Mucosa of descending colon (tissue), 3 donors: ENCODE results near the gene COX6A1. TPM values are rescaled to one million over a fixed set of nuclear protein-coding genes. Genes with fewer than 3 reads are reported as not detected.

Experiments used
- ATAC-seq: fragments of 200-7000 bp; cut with Tn5 transposase; one replicate; pipeline ENCODE4 v1.9.1; 2020; ENCODE audit warnings: mild to moderate bottlenecking, moderate library complexity
- DNase-seq, 3 donors: peaks; one replicate each; pipeline ENCODE4 v3.0.0-alpha.2; 2020
- H3K36me3 ChIP-seq: fragments of 200-600 bp; one replicate; pipeline ENCODE4 v1.8.0; 2021; ENCODE audit warnings: low read depth, mild to moderate bottlenecking
- H3K4me1 ChIP-seq: fragments of 200-600 bp; one replicate; pipeline ENCODE4 v1.8.0; 2021; ENCODE audit warnings: low read depth, mild to moderate bottlenecking
- H3K4me3 ChIP-seq: fragments of 200-600 bp; one replicate; pipeline ENCODE4 v1.8.0; 2021; ENCODE audit warnings: mild to moderate bottlenecking
- H3K9me3 ChIP-seq: fragments of 200-600 bp; one replicate; pipeline ENCODE4 v1.8.0; 2021; ENCODE audit warnings: mild to moderate bottlenecking
- intact Hi-C, 2 donors: fragments of 100-400 bp; cut with DNase I in 1 of 2; cut with micrococcal nuclease in 1 of 2; formaldehyde crosslinking; loops; one replicate each; pipeline versions ENCODE4 v1.11.0 to v1.11.1; 2022; cut with DNase I, micrococcal nuclease
- total RNA-seq, 3 donors: library from RNA; stranded (reverse); fragmentation: NEBNext Ultra II Directional in 2 of 3; extraction: Animal tissue kit (Norgen Biotek cat#: 25700) in 2 of 3; gene quantifications; one replicate each; pipeline versions ENCODE4 v1.2.1 to v1.2.4, GENCODE V29; 2021 to 2023
- TF ChIP-seq, protein P1 (sequence below): fragments of 200-600 bp; IDR thresholded peaks from one replicate; pipeline ENCODE4 v1.8.0; 2022; ENCODE audit warnings: antibody characterized with exemption, mild to moderate bottlenecking
- donor health status: DM: no; HTN: no; CAD: no; lungs with moderate emphysema.
- donor health status: DM: no; HTN: no; CAD: no.
- donor health status: DM: no; HTN: yes; CAD: no.

COX6A1 gene
- total RNA-seq, 3 donors from 2014 or later, result 509 to 899 (median 865) TPM

DNA sequence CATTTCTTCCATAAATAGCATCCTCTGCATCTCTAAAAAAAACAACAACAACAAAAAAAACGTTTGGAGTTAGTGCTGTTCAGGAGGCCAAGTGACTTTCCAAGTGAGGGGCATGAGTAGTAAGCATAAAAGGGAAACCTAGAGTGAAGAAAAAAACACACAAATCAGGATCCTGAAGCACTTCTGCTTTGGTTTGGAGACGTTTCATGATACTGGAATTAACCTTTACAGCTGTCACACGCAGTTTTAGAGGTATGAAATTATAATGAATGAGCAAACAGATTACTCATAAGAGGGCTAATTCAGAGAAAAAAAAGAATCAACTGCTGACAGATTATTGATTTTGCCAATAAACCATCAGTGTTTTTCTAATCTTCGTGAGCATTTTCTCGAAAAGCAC, 27.8 kb downstream of the COX6A1 start:
- intact Hi-C loops, result no loop called here
- ATAC-seq (no peak), DNase-seq (no peak)
- H3K4me1 ChIP-seq, result peaks cover 10% of the 10 kb centered on the region
- H3K36me3 ChIP-seq, result peaks cover 7% of the 10 kb centered on the region
- H3K9me3 ChIP-seq, result no peaks in the 10 kb centered on the region
- no peak overlapping the region for H3K4me3 ChIP-seq
- TF ChIP-seq, protein P1, sequence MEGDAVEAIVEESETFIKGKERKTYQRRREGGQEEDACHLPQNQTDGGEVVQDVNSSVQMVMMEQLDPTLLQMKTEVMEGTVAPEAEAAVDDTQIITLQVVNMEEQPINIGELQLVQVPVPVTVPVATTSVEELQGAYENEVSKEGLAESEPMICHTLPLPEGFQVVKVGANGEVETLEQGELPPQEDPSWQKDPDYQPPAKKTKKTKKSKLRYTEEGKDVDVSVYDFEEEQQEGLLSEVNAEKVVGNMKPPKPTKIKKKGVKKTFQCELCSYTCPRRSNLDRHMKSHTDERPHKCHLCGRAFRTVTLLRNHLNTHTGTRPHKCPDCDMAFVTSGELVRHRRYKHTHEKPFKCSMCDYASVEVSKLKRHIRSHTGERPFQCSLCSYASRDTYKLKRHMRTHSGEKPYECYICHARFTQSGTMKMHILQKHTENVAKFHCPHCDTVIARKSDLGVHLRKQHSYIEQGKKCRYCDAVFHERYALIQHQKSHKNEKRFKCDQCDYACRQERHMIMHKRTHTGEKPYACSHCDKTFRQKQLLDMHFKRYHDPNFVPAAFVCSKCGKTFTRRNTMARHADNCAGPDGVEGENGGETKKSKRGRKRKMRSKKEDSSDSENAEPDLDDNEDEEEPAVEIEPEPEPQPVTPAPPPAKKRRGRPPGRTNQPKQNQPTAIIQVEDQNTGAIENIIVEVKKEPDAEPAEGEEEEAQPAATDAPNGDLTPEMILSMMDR, result no peak

GRCh38 chr12:120466560-120467315, 28.8 kb downstream of the COX6A1 start:
- H3K4me1 ChIP-seq, result peaks cover 10% of the 10 kb centered on the region
- H3K4me3 ChIP-seq, result no peak overlapping the region
- TF ChIP-seq, protein P1, result peak; percentile 27
- H3K36me3 ChIP-seq, result peaks cover 7% of the 10 kb centered on the region
- ATAC-seq, result no peak
- H3K9me3 ChIP-seq, result no peaks in the 10 kb centered on the region
- intact Hi-C loops, result no loop called here
- DNase-seq, result peak in 2 of 3 donors; percentile 45 to 47

DNA sequence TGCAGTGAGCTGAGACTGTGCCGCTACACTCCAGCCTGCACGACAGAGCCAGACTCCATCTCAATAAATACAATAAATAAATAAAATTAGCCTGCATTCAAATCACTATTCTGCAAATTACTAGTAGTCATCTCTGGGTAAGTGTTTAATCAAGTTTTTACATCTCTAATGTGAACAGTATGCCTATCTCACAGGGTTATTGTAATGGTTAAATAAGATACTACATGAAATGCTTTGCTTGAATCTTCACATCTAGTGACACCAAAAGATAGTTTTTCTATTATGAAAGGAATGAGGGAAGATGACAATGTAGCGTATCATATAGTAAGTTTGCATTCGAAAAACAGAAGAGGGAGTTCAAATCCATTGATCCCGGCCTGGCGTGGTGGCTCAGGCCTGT, 29.5 kb downstream of the COX6A1 start:
- Histone ChIP-seq H3K4me1 (peaks cover 10% of the 10 kb centered on the region), H3K36me3 (peaks cover 7% of the 10 kb centered on the region), H3K9me3 (no peaks in the 10 kb centered on the region), H3K4me3 (no peak overlapping the region)
- TF ChIP-seq, protein P1, result no peak
- intact Hi-C loops, result no loop called here
- DNase-seq, result no peak
- no peak for ATAC-seq

DNA sequence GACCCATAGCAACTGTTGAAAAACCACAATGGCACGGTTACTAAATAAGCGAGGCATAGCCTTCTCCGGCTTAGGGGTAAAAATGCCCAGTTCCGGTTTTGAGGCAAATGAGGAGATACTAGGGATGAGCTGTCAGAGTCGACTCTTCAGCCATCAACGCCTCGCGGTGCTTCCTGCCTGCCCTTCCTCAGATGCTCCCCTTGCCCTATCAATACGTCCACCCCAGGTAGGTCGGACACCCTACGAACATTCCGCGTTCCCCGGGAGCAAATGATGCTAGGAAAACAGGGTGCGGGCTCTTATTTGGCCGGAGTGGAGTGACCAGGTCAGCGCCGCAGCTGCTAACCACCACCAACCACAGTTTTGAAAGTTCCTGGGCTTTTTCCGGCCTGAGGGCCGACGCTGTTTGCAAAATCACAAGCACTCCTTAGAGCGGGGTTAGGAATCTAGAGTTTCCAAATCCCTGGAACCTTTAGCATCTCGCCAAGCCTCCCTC, 30.5 kb downstream of the COX6A1 start:
- intact Hi-C loops, result no loop called here
- Histone ChIP-seq H3K9me3 (no peaks in the 10 kb centered on the region), H3K36me3 (peaks cover 3% of the 10 kb centered on the region), H3K4me3 (peak overlapping the region; percentile 85), H3K4me1 (peaks cover 10% of the 10 kb centered on the region)
- TF ChIP-seq, protein P1, result no peak
- peak; percentile 3 for ATAC-seq
- DNase-seq, result peak; percentile 27 to 59 (median 54)

- peaks cover 10% of the 10 kb centered on the region for H3K4me1 ChIP-seq
- TF ChIP-seq, protein P1, result no peak
- peak overlapping the region; percentile 85 for H3K4me3 ChIP-seq
- DNase-seq (peak; percentile 45 to 65 (median 58)), ATAC-seq (peak; percentile 50)
- H3K9me3 ChIP-seq, result no peaks in the 10 kb centered on the region
- intact Hi-C loops, result no loop called here
- H3K36me3 ChIP-seq, result peaks cover under 1% of the 10 kb centered on the region
Observed at GRCh38 chr12:120468821-120469449, 31.0 kb downstream of the COX6A1 start.
